HEK293 (cell line): ENCODE measurements around the gene WTAP.

Source experiments
- ATF2 ChIP-seq: fragments of 450-650 bp; formaldehyde crosslinking; IDR thresholded peaks from 2 replicates; pipeline ENCODE4 v1.5.1; 2016; ENCODE audit warnings: missing biosample characterization, missing genetic modification characterization, low read depth
- GLI4 ChIP-seq: fragments of 450-650 bp; formaldehyde crosslinking; IDR thresholded peaks from 2 replicates; pipeline ENCODE4 v1.5.1; 2016; ENCODE audit warnings: missing biosample characterization, missing genetic modification characterization
- HOXA7 ChIP-seq: sonication (generic); formaldehyde crosslinking; IDR thresholded peaks from 2 replicates; pipeline ENCODE4 v1.8.1; 2022; ENCODE audit warnings: missing genetic modification reagents, borderline replicate concordance
- MYNN ChIP-seq: fragments of 450-650 bp; formaldehyde crosslinking; IDR thresholded peaks from 2 replicates; pipeline ENCODE4 v1.5.1; 2016; ENCODE audit warnings: missing biosample characterization, missing genetic modification characterization, borderline replicate concordance
- REPIN1 ChIP-seq: fragments of 450-650 bp; formaldehyde crosslinking; IDR thresholded peaks from 2 replicates; pipeline ENCODE4 v1.5.1; 2017; ENCODE audit warnings: missing biosample characterization, missing genetic modification characterization, low read depth
- YY2 ChIP-seq: fragments of 450-650 bp; formaldehyde crosslinking; IDR thresholded peaks from 2 replicates; pipeline ENCODE4 v1.5.1; 2016; ENCODE audit warnings: missing biosample characterization, missing genetic modification characterization
- ZBTB10 ChIP-seq: fragments of 450-650 bp; formaldehyde crosslinking; IDR thresholded peaks from 2 replicates; pipeline ENCODE4 v1.5.1; 2016; ENCODE audit warnings: missing biosample characterization, missing genetic modification characterization
- ZBTB6 ChIP-seq: fragments of 450-650 bp; formaldehyde crosslinking; IDR thresholded peaks from 2 replicates; pipeline ENCODE4 v1.5.1; 2017; ENCODE audit warnings: missing biosample characterization, missing genetic modification characterization
- ZEB2 ChIP-seq: fragments of 450-650 bp; formaldehyde crosslinking; IDR thresholded peaks from 2 replicates; pipeline ENCODE4 v1.5.1; 2016; ENCODE audit warnings: missing biosample characterization, missing genetic modification characterization
- ZIC2 ChIP-seq: fragments of 450-650 bp; formaldehyde crosslinking; IDR thresholded peaks from 2 replicates; pipeline ENCODE4 v1.5.1; 2016; ENCODE audit warnings: missing biosample characterization, missing genetic modification characterization
- ZNF121 ChIP-seq: fragments of 450-650 bp; formaldehyde crosslinking; IDR thresholded peaks from 2 replicates; pipeline ENCODE4 v1.5.1; 2016; ENCODE audit warnings: missing biosample characterization, missing genetic modification characterization
- ZNF266 ChIP-seq: fragments of 450-650 bp; formaldehyde crosslinking; IDR thresholded peaks from 2 replicates; pipeline ENCODE4 v1.5.1; 2016; ENCODE audit warnings: missing biosample characterization, missing genetic modification characterization, low read depth
- ZNF274 ChIP-seq, 2 experiments: fragments of 200-500 bp in 1 of 2; fragments of 450-650 bp in 1 of 2; sonication (Bioruptor generic) in 1 of 2; formaldehyde crosslinking in 1 of 2; IDR thresholded peaks; 2 replicates each; pipeline versions ENCODE4 v1.5.1 to v1.6.1; 2014 to 2016; ENCODE audit warnings: borderline replicate concordance in 1 of 2, inconsistent platforms in 1 of 2, low read length in 1 of 2, missing biosample characterization in 1 of 2, missing genetic modification characterization in 1 of 2
- ZNF292 ChIP-seq: fragments of 450-650 bp; formaldehyde crosslinking; IDR thresholded peaks from 2 replicates; pipeline ENCODE4 v1.5.1; 2016; ENCODE audit warnings: low read depth, missing biosample characterization, missing genetic modification characterization, borderline replicate concordance
- ZNF324 ChIP-seq: fragments of 450-650 bp; formaldehyde crosslinking; IDR thresholded peaks from 2 replicates; pipeline ENCODE4 v1.5.1; 2016; ENCODE audit warnings: missing biosample characterization, missing genetic modification characterization
- ZNF341 ChIP-seq: fragments of 450-650 bp; formaldehyde crosslinking; IDR thresholded peaks from 2 replicates; pipeline ENCODE4; 2016; ENCODE audit warnings: low read depth, missing biosample characterization, missing genetic modification characterization
- ZNF514 ChIP-seq: fragments of 450-650 bp; formaldehyde crosslinking; IDR thresholded peaks from 2 replicates; pipeline ENCODE4 v1.5.1; 2016; ENCODE audit warnings: missing biosample characterization, missing genetic modification characterization
- ZNF548 ChIP-seq: fragments of 450-650 bp; formaldehyde crosslinking; IDR thresholded peaks from 2 replicates; pipeline ENCODE4 v1.5.1; 2016; ENCODE audit warnings: missing biosample characterization, missing genetic modification characterization
- ZNF561 ChIP-seq: fragments of 450-650 bp; IDR thresholded peaks from 2 replicates; pipeline ENCODE4 v1.5.1; 2018; ENCODE audit warnings: missing biosample characterization, missing genetic modification characterization, borderline replicate concordance
- ZNF610 ChIP-seq: fragments of 450-650 bp; formaldehyde crosslinking; IDR thresholded peaks from 2 replicates; pipeline ENCODE4 v1.5.1; 2016; ENCODE audit warnings: missing biosample characterization, missing genetic modification characterization, borderline replicate concordance
- ZNF670 ChIP-seq: fragments of 450-650 bp; formaldehyde crosslinking; IDR thresholded peaks from 2 replicates; pipeline ENCODE4 v1.5.1; 2016; ENCODE audit warnings: missing biosample characterization, missing genetic modification characterization, low read depth
- ZNF76 ChIP-seq: fragments of 450-650 bp; formaldehyde crosslinking; IDR thresholded peaks from 2 replicates; pipeline ENCODE4; 2016; ENCODE audit warnings: low read depth, missing biosample characterization, missing genetic modification characterization, borderline replicate concordance
- ZNF792 ChIP-seq: fragments of 450-650 bp; formaldehyde crosslinking; IDR thresholded peaks from 2 replicates; pipeline ENCODE4 v1.5.1; 2016; ENCODE audit warnings: missing biosample characterization, missing genetic modification characterization
- ZSCAN30 ChIP-seq: fragments of 450-650 bp; IDR thresholded peaks from 2 replicates; pipeline ENCODE4 v1.5.1; 2018; ENCODE audit warnings: missing biosample characterization, mild to moderate bottlenecking, missing genetic modification characterization, moderate library complexity
- TF ChIP-seq, protein P1 (sequence below): fragments of 450-650 bp; formaldehyde crosslinking; IDR thresholded peaks from 2 replicates; pipeline ENCODE4 v1.5.1; 2016; ENCODE audit warnings: missing biosample characterization, missing genetic modification characterization, borderline replicate concordance
- TF ChIP-seq, protein P2 (sequence below): fragments of 450-650 bp; formaldehyde crosslinking; IDR thresholded peaks from 2 replicates; pipeline ENCODE4 v1.5.1; 2017; ENCODE audit warnings: missing biosample characterization, missing genetic modification characterization
- TF ChIP-seq, protein P3 (sequence below): sonication (generic); formaldehyde crosslinking; IDR thresholded peaks from 2 replicates; pipeline ENCODE4 v1.8.1; 2022; ENCODE audit warnings: mild to moderate bottlenecking, moderate library complexity, missing genetic modification reagents

The WTAP gene

DNA sequence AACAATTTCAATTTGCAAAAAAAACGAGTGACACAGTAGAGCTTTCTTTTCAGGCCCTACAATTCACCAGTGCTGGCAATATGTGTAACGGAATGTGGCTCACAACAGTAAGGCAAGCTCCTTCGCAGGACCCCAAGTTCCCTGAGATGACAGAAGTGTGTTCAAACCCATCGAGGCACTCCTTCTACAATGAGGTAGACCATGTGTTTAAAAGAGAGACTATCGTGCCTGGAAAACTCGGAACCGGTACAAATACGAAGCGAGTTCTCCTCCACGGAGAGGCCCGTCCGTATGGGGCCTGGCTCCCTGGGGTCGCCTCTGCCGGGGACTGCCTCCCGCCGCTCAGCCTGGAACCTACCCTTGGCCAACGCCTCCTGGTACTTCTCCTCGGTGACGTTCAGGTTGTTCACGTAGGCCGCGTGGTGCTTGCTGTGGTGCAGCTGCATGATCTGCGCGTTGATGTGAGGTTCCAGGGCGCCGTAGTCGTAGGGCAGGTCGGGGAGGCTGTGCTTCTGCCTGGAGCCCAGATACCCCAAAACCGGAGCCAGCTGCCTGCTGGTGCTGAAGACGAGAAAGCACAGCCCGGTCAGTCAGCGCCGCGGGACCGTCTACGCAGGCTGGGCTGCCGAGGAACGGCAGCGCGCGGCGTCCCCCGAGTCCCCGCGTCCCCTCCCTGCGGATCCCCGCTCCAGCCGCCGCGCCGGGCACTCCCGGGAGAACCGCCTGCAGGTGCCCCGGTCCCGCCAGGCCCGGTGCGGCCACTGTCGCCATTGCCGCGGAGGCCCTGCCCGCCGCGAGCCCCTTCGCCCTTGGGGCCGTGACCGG is 34.8 kb upstream of the WTAP start (continued):
- TF ChIP-seq, protein P1, sequence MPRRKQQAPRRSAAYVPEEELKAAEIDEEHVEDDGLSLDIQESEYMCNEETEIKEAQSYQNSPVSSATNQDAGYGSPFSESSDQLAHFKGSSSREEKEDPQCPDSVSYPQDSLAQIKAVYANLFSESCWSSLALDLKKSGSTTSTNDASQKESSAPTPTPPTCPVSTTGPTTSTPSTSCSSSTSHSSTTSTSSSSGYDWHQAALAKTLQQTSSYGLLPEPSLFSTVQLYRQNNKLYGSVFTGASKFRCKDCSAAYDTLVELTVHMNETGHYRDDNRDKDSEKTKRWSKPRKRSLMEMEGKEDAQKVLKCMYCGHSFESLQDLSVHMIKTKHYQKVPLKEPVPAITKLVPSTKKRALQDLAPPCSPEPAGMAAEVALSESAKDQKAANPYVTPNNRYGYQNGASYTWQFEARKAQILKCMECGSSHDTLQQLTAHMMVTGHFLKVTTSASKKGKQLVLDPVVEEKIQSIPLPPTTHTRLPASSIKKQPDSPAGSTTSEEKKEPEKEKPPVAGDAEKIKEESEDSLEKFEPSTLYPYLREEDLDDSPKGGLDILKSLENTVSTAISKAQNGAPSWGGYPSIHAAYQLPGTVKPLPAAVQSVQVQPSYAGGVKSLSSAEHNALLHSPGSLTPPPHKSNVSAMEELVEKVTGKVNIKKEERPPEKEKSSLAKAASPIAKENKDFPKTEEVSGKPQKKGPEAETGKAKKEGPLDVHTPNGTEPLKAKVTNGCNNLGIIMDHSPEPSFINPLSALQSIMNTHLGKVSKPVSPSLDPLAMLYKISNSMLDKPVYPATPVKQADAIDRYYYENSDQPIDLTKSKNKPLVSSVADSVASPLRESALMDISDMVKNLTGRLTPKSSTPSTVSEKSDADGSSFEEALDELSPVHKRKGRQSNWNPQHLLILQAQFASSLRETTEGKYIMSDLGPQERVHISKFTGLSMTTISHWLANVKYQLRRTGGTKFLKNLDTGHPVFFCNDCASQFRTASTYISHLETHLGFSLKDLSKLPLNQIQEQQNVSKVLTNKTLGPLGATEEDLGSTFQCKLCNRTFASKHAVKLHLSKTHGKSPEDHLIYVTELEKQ (tag by site-specific recombination), result no peak
- TF ChIP-seq ZNF548 (tag by site-specific recombination) (no peak), ZIC2 (tag by site-specific recombination) (peak; percentile 82), ZNF121 (tag by site-specific recombination) (no peak), ZNF610 (tag by site-specific recombination) (no peak), ZNF76 (tag by site-specific recombination) (no peak; the same call in 1 of the 2 replicates), ZEB2 (tag by site-specific recombination) (no peak), ZNF514 (tag by site-specific recombination) (no peak), MYNN (tag by site-specific recombination) (0 out of 2 replicates have a peak, but pooled peaks have one; percentile 5), YY2 (tag by site-specific recombination) (no peak), REPIN1 (no peak), ZNF274 (IDR thresholded peaks at IDR 0.05; ENCODE audit: low read length) (no peak), ZNF274 (tag by site-specific recombination; IDR thresholded peaks at IDR 0.05; ENCODE audit: borderline replicate concordance) (no peak), ZNF561 (tag by site-specific recombination) (peak; percentile 19; the same call in 1 of the 2 replicates), ZBTB6 (tag by site-specific recombination) (0 out of 2 replicates have a peak, but pooled peaks have one; percentile 5), ZNF670 (tag by site-specific recombination) (no peak), ZNF792 (no peak), ZNF292 (tag by site-specific recombination) (no peak), ZBTB10 (peak; percentile 57; the same call in 1 of the 2 replicates), ZNF341 (tag by site-specific recombination) (peak; percentile 55), ZSCAN30 (peak; percentile 28; the same call in 1 of the 2 replicates), GLI4 (no peak), HOXA7 (no peak), ZNF324 (tag by site-specific recombination) (no peak), ATF2 (no peak), ZNF266 (tag by site-specific recombination) (no peak)
- TF ChIP-seq, protein P2, sequence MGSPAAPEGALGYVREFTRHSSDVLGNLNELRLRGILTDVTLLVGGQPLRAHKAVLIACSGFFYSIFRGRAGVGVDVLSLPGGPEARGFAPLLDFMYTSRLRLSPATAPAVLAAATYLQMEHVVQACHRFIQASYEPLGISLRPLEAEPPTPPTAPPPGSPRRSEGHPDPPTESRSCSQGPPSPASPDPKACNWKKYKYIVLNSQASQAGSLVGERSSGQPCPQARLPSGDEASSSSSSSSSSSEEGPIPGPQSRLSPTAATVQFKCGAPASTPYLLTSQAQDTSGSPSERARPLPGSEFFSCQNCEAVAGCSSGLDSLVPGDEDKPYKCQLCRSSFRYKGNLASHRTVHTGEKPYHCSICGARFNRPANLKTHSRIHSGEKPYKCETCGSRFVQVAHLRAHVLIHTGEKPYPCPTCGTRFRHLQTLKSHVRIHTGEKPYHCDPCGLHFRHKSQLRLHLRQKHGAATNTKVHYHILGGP, result no peak
- TF ChIP-seq, protein P3, sequence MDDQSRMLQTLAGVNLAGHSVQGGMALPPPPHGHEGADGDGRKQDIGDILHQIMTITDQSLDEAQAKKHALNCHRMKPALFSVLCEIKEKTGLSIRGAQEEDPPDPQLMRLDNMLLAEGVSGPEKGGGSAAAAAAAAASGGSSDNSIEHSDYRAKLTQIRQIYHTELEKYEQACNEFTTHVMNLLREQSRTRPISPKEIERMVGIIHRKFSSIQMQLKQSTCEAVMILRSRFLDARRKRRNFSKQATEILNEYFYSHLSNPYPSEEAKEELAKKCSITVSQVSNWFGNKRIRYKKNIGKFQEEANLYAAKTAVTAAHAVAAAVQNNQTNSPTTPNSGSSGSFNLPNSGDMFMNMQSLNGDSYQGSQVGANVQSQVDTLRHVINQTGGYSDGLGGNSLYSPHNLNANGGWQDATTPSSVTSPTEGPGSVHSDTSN, result no peak
